Endothelial cell of umbilical vein (primary cell): ENCODE measurements around the gene PIAS2. TPM values are rescaled to one million over a fixed set of nuclear protein-coding genes. Genes with fewer than 3 reads are reported as not detected.

Experiments used
- BruUV-seq: library from RNA; stranded (reverse); fragments of 400-500 nt; replicated peaks from 2 replicates; lab custom pipeline; 2021; lab: Mats Ljungman, UMichigan
- CTCF ChIA-PET: fragments of 300-600, 350-600 bp; sonication (Branson Sonifier 250); formaldehyde crosslinking; loops from one replicate; lab custom pipeline; 2021; ENCODE audit warnings: antibody characterized with exemption, inconsistent platforms; lab: Charles Lee
- POLR2A ChIA-PET: fragments of 300-600, 350-600 bp; sonication (Branson Sonifier 250); formaldehyde crosslinking; loops from one replicate; lab custom pipeline; 2021; ENCODE audit warnings: antibody characterized with exemption, inconsistent platforms; lab: Charles Lee
- DNase-seq: peaks from one replicate; pipeline ENCODE4 v3.0.0-alpha.2; 2011; ENCODE audit warnings: low read depth, low spot score
- FAIRE-seq: peaks from 2 replicates; lab custom pipeline; 2011; peaks lifted over from hg19 to GRCh38; lab: Jason Lieb, UNC
- H2AFZ ChIP-seq: 2 replicates; pipeline ENCODE4 v1.6.0; 2012; ENCODE audit warnings: low read depth, low read length, control low read depth, inconsistent platforms
- H3K27ac ChIP-seq: 2 replicates; pipeline ENCODE4 v1.5.1; 2011; ENCODE audit warnings: low read depth, mild to moderate bottlenecking, control low read depth, low read length, moderate library complexity; ENCODE audit not compliant: insufficient read depth
- H3K27me3 ChIP-seq, 2 experiments: 2 replicates each; pipeline versions ENCODE4 v1.6.0 to v1.6.1; 2011; ENCODE audit warnings: low read length in 2 of 2, mixed read lengths in 1 of 2; ENCODE audit not compliant: control insufficient read depth in 2 of 2, insufficient read depth in 2 of 2
- H3K36me3 ChIP-seq, 2 experiments: 2 replicates in 1 of 2; 3 replicates in 1 of 2; pipeline ENCODE4 v1.5.1; 2011; ENCODE audit warnings: low read length in 2 of 2, mild to moderate bottlenecking in 1 of 2, moderate library complexity in 1 of 2; ENCODE audit not compliant: control insufficient read depth in 2 of 2, insufficient read depth in 2 of 2; ENCODE audit errors: extremely low read depth in 1 of 2
- H3K4me1 ChIP-seq: 3 replicates; pipeline ENCODE4 v1.5.1; 2011; ENCODE audit warnings: mild to moderate bottlenecking, low read length; ENCODE audit not compliant: control insufficient read depth, insufficient read depth; ENCODE audit errors: extremely low read depth
- H3K4me2 ChIP-seq: 2 replicates; pipeline ENCODE4 v1.6.1; 2011; ENCODE audit warnings: low read length, control low read depth, mixed read lengths; ENCODE audit not compliant: insufficient read depth
- H3K4me3 ChIP-seq, 3 experiments: fragments of 200-600 bp in 1 of 3; sonication (generic), shearing (Covaris generic) in 1 of 3; replicated peaks in 1 of 3; 2 replicates each; pipeline ENCODE4 v1.5.1; 2011 to 2016; ENCODE audit warnings: control low read depth in 3 of 3, low read length in 3 of 3, mild to moderate bottlenecking in 2 of 3, inconsistent platforms in 1 of 3, low read depth in 1 of 3, moderate library complexity in 1 of 3; ENCODE audit not compliant: insufficient read depth in 1 of 3
- H3K79me2 ChIP-seq: 2 replicates; pipeline ENCODE4 v1.6.0; 2012; ENCODE audit warnings: low read length, inconsistent platforms; ENCODE audit not compliant: control insufficient read depth, insufficient read depth
- H3K9ac ChIP-seq: replicated peaks from 2 replicates; pipeline ENCODE3; 2011; ENCODE audit warnings: low read length, control low read depth; ENCODE audit not compliant: insufficient read depth; ENCODE audit errors: extremely low read depth
- H3K9me1 ChIP-seq: replicated peaks from 3 replicates; pipeline ENCODE4 v1.6.0; 2011; ENCODE audit warnings: mild to moderate bottlenecking, low read length; ENCODE audit not compliant: control insufficient read depth, insufficient read depth; ENCODE audit errors: extremely low read depth
- H3K9me3 ChIP-seq: replicated peaks from 2 replicates; pipeline ENCODE4 v1.5.1; 2012; ENCODE audit warnings: low read length, inconsistent platforms; ENCODE audit not compliant: control insufficient read depth, insufficient read depth
- H4K20me1 ChIP-seq: replicated peaks from 2 replicates; pipeline ENCODE3; 2011; ENCODE audit warnings: mild to moderate bottlenecking, low read length; ENCODE audit not compliant: control insufficient read depth, insufficient read depth; ENCODE audit errors: extremely low read depth
- EZH2 ChIP-seq: IDR thresholded peaks from 2 replicates; pipeline ENCODE4 v1.6.1; 2012; ENCODE audit warnings: borderline replicate concordance, low read depth, mild to moderate bottlenecking, moderate library complexity, low read length, inconsistent platforms; ENCODE audit not compliant: severe bottlenecking
- FOS ChIP-seq: IDR thresholded peaks from 2 replicates; pipeline ENCODE4 v1.6.1; 2011; ENCODE audit warnings: mild to moderate bottlenecking, low read length, moderate library complexity, borderline replicate concordance; ENCODE audit not compliant: insufficient read depth
- GATA2 ChIP-seq: IDR thresholded peaks from 2 replicates; pipeline ENCODE4 v1.7.0; 2011; ENCODE audit warnings: low read depth, mild to moderate bottlenecking, moderate library complexity, mixed read lengths, low read length; ENCODE audit not compliant: insufficient read length, insufficient read depth
- JUN ChIP-seq: IDR thresholded peaks from 2 replicates; pipeline ENCODE4 v1.6.1; 2011; ENCODE audit warnings: borderline replicate concordance, low read depth; ENCODE audit not compliant: insufficient read length, insufficient read depth
- MYC ChIP-seq: IDR thresholded peaks from one replicate; pipeline ENCODE4 v1.6.1; 2011; ENCODE audit warnings: mild to moderate bottlenecking, low read depth, low read length
- POLR2A ChIP-seq: IDR thresholded peaks from 2 replicates; pipeline ENCODE4 v1.6.1; 2012; ENCODE audit warnings: low read depth, mild to moderate bottlenecking, control low read depth, low read length
- POLR2AphosphoS5 ChIP-seq: IDR thresholded peaks from 2 replicates; pipeline ENCODE4 v1.6.1; 2012; ENCODE audit warnings: low read depth, mild to moderate bottlenecking, control low read depth, low read length, moderate library complexity; ENCODE audit not compliant: insufficient read depth
- dilution Hi-C: fragments of 300-500 bp; cut with MboI; formaldehyde crosslinking; loops from one replicate; pipeline ENCODE4 v1.15.0; 2019; ENCODE audit warnings: low sequenced_read_pairs; ENCODE audit not compliant: extremely low pct_ligation_motif_present
- intact Hi-C: fragments of 100-400 bp; cut with micrococcal nuclease; formaldehyde crosslinking; loops from one replicate; pipeline ENCODE4 v1.10.0; 2022
- polyA plus RNA-seq, 4 experiments: library from polyadenylated mRNA; depleted of rRNA in 3 of 4; stranded (reverse) in 3 of 4; unstranded in 1 of 4; fragments of >200 nt; gene quantifications; 2 replicates each; pipeline versions ENCODE4 v1.2.1 to v1.2.3, GENCODE V29; 2011 to 2012; ENCODE audit warnings: missing spikeins in 1 of 4
- total RNA-seq: library from RNA; stranded (reverse); gene quantifications from 2 replicates; pipeline ENCODE4 v1.2.3, GENCODE V29; 2021
- TF ChIP-seq, protein P1 (sequence below): IDR thresholded peaks from 2 replicates; pipeline ENCODE4 v1.6.1; 2011; ENCODE audit not compliant: insufficient read depth, insufficient read length
- TF ChIP-seq, protein P2 (sequence below), 2 donors: IDR thresholded peaks; 1 replicate in 1 of 2; 2 replicates in 1 of 2; pipeline ENCODE4 v1.5.1; 2011; ENCODE audit warnings: low read length in 2 of 2, mild to moderate bottlenecking in 2 of 2, moderate library complexity in 2 of 2, control low read depth in 1 of 2, inconsistent platforms in 1 of 2, low read depth in 1 of 2; ENCODE audit not compliant: insufficient read depth in 1 of 2; ENCODE audit errors: extremely low read depth in 1 of 2

The PIAS2 gene
- total and polyA plus RNA-seq, 2 donors (not counting 3 experiments of a cell fraction or from before 2014, with no cell fraction given), result 7.0 to 34.3 TPM

DNA sequence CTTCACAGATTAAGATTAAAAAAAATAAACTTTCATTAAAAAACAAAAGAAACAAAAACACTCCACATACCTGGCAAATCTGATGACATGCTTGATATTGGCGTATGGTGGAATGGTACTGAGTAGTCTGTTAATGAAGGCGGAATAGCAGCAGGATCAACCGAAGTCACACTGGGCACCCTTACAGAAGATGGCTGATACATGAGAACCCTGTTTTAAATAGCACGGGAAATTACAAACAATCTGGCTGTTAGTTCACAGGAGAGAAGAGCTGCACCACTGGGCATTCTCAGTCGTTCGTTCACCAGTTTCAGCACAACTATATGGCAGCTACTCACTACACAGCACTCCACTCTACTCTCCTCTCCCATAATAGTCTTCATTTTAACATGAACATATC, 96.4 kb downstream of the PIAS2 start:
- Histone ChIP-seq H4K20me1 (no peaks in the 10 kb centered on the region), H3K27ac (no peak overlapping the region), H3K79me2 (no peaks in the 10 kb centered on the region), H2AFZ (no peak overlapping the region), H3K9me3 (no peaks in the 10 kb centered on the region), H3K4me1 (no peaks in the 10 kb centered on the region), H3K9ac (no peak overlapping the region), H3K4me2 (no peak overlapping the region), H3K4me3 (no peak overlapping the region), H3K36me3 (peaks cover 0 to 3% of the 10 kb centered on the region in 2 experiments), H3K27me3 (no peaks in the 10 kb centered on the region), H3K9me1 (no peaks in the 10 kb centered on the region)
- ChIA-PET CTCF (interaction anchor here (1.3 kb wide), 1 partner anchor 24 kb away, joined by 3 read pairs; no protein-coding TSS in a partner anchor), POLR2A (no interaction called here)
- TF ChIP-seq POLR2AphosphoS5 (no peak), JUN (no peak), POLR2A (no peak), MYC (no peak), GATA2 (no peak), FOS (no peak), EZH2 (no peak)
- TF ChIP-seq, protein P1, sequence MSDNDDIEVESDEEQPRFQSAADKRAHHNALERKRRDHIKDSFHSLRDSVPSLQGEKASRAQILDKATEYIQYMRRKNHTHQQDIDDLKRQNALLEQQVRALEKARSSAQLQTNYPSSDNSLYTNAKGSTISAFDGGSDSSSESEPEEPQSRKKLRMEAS, result no peak
- TF ChIP-seq, protein P2, sequence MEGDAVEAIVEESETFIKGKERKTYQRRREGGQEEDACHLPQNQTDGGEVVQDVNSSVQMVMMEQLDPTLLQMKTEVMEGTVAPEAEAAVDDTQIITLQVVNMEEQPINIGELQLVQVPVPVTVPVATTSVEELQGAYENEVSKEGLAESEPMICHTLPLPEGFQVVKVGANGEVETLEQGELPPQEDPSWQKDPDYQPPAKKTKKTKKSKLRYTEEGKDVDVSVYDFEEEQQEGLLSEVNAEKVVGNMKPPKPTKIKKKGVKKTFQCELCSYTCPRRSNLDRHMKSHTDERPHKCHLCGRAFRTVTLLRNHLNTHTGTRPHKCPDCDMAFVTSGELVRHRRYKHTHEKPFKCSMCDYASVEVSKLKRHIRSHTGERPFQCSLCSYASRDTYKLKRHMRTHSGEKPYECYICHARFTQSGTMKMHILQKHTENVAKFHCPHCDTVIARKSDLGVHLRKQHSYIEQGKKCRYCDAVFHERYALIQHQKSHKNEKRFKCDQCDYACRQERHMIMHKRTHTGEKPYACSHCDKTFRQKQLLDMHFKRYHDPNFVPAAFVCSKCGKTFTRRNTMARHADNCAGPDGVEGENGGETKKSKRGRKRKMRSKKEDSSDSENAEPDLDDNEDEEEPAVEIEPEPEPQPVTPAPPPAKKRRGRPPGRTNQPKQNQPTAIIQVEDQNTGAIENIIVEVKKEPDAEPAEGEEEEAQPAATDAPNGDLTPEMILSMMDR (IDR thresholded peaks at IDR 0.05; ENCODE audit: extremely low read depth in 1 of 2, insufficient read depth in 1 of 2, low read depth in 1 of 2, low read length in 2 of 2), result no peak
- dilution Hi-C loops (no loop called here), intact Hi-C loops (no loop called here)
- no peak for FAIRE-seq
- DNase-seq, result no peak
- no TSS peak for BruUV-seq
